Caco-2 (cell line): ENCODE results near the gene ZNF385C. TPM values are rescaled to one million over a fixed set of nuclear protein-coding genes. Genes with fewer than 3 reads are reported as not detected.

Source experiments
- BruUV-seq: library from RNA; stranded (reverse); fragments of 400-500 nt; replicated peaks from 2 replicates; lab custom pipeline; 2021; lab: Mats Ljungman, UMichigan
- CTCF ChIA-PET: fragments of 300-600 bp; sonication (Branson Sonifier 250); formaldehyde crosslinking; loops from one replicate; lab custom pipeline; 2022; ENCODE audit warnings: antibody characterized with exemption; lab: Charles Lee
- POLR2A ChIA-PET: fragments of 300-600 bp; sonication (Branson Sonifier 250); formaldehyde crosslinking; loops from one replicate; lab custom pipeline; 2022; ENCODE audit warnings: antibody characterized with exemption; lab: Charles Lee
- DNase-seq, 2 experiments: peaks; one replicate each; pipeline versions ENCODE4 v3.0.0 to v3.0.0-alpha.2; 2020 to 2022
- H3K27me3 ChIP-seq: replicated peaks from 2 replicates; pipeline ENCODE4 v1.6.0; 2011; ENCODE audit warnings: low read length; ENCODE audit not compliant: control insufficient read depth, insufficient read depth
- H3K36me3 ChIP-seq: 2 replicates; pipeline ENCODE4 v1.5.1; 2011; ENCODE audit warnings: low read length; ENCODE audit not compliant: control insufficient read depth, insufficient read depth
- H3K4me1 ChIP-seq: fragments of 250-450 bp; sonication (Bioruptor Pico); 2 replicates; pipeline ENCODE4 v1.5.1; 2020; ENCODE audit warnings: mild to moderate bottlenecking
- H3K4me3 ChIP-seq: 2 replicates; pipeline ENCODE4 v1.5.1; 2011; ENCODE audit warnings: low read depth, mild to moderate bottlenecking, control low read depth, low read length
- H3K9me3 ChIP-seq: fragments of 250-450 bp; sonication (Bioruptor Pico); 2 replicates; pipeline ENCODE4 v1.5.1; 2020; ENCODE audit warnings: mild to moderate bottlenecking, moderate library complexity
- H3K27ac Mint-ChIP-seq: one replicate; pipeline ENCODE4 v1.8.0; 2022; ENCODE audit warnings: mixed read lengths; ENCODE audit not compliant: unreplicated experiment
- H3K27me3 Mint-ChIP-seq: one replicate; pipeline ENCODE4 v1.8.0; 2022; ENCODE audit warnings: mixed read lengths; ENCODE audit not compliant: insufficient read depth, unreplicated experiment
- H3K36me3 Mint-ChIP-seq: one replicate; pipeline ENCODE4 v1.8.0; 2022; ENCODE audit warnings: mild to moderate bottlenecking, mixed read lengths; ENCODE audit not compliant: insufficient read depth, unreplicated experiment
- H3K4me1 Mint-ChIP-seq: one replicate; pipeline ENCODE4 v1.8.0; 2022; ENCODE audit warnings: low read depth, mixed read lengths; ENCODE audit not compliant: unreplicated experiment
- H3K4me3 Mint-ChIP-seq: one replicate; pipeline ENCODE4 v1.8.0; 2022; ENCODE audit warnings: mild to moderate bottlenecking, moderate library complexity, mixed read lengths; ENCODE audit not compliant: unreplicated experiment
- H3K9me3 Mint-ChIP-seq: one replicate; pipeline ENCODE4 v1.8.0; 2022; ENCODE audit warnings: mixed read lengths; ENCODE audit not compliant: unreplicated experiment
- CTCF ChIP-seq, 2 experiments: fragments of 200-600 bp in 1 of 2; IDR thresholded peaks; 1 replicate in 1 of 2; 2 replicates in 1 of 2; pipeline versions ENCODE4 v1.5.1 to v1.8.0; 2011 to 2022; ENCODE audit warnings: antibody characterized with exemption in 1 of 2, control low read depth in 1 of 2, inconsistent platforms in 1 of 2, low read depth in 1 of 2, low read length in 1 of 2, mild to moderate bottlenecking in 1 of 2, moderate library complexity in 1 of 2; ENCODE audit not compliant: insufficient read depth in 1 of 2, severe bottlenecking in 1 of 2, unreplicated experiment in 1 of 2
- intact Hi-C: fragments of 100-400 bp; cut with micrococcal nuclease; formaldehyde crosslinking; loops from one replicate; pipeline ENCODE4 v1.10.0; 2022; ENCODE audit not compliant: unreplicated experiment
- total RNA-seq: library from RNA; stranded (reverse); gene quantifications from 2 replicates; pipeline ENCODE4 v1.2.3, GENCODE V29; 2022

The ZNF385C gene
- total RNA-seq, 1 experiment from 2014 or later, result 1.5 TPM

DNA sequence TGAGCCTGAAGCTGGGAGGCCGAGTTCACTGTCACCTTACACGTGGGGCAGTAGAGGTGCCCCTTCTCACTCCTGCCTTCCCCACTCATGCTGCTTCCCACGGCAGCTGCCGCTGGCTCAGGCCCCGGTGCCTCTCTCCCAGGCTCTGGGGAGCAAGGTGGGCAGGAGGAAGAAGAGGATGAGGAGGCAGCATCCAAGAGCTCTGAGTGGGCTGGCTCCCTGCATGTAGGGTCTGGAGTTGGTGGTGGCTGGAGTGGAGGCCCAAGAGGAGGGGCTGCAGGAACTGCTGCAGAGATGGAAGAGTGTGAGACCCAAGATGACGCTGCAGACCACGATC is 69.5 kb downstream of the ZNF385C start:
- H3K9me3 Mint-ChIP-seq, result no peaks in the 10 kb centered on the region
- no peaks in the 10 kb centered on the region for H3K27me3 ChIP-seq

GRCh38 chr17:42027961-42028790 is 70.1 kb downstream of the ZNF385C start:
- H3K4me1 ChIP-seq, result peaks cover 21% of the 10 kb centered on the region
- intact Hi-C loops, result no loop called here
- no TSS peak for BruUV-seq
- no peaks in the 10 kb centered on the region for H3K27me3 ChIP-seq
- H3K4me1 Mint-ChIP-seq, result peaks cover 28% of the 10 kb centered on the region
- CTCF ChIA-PET, result interaction anchor here (0.8 to 1.5 kb wide), 6 partner anchors 8 to 66 kb away, joined by 3 to 4 read pairs (median 4); partner anchors contain the start of genes DNAJC7 and NKIRAS2
- POLR2A ChIA-PET, result interaction anchor here (0.6 to 0.7 kb wide), 2 partner anchors 25 to 210 kb away, joined by 4 to 7 read pairs; no protein-coding TSS in a partner anchor
- H3K27me3 Mint-ChIP-seq, result no peaks in the 10 kb centered on the region
- H3K36me3 ChIP-seq, result 0 out of 2 replicates have a peak, but pooled peaks cover 2% of the 10 kb centered on the region
- no peaks in the 10 kb centered on the region for H3K9me3 ChIP-seq
- H3K36me3 Mint-ChIP-seq, result peaks cover 11% of the 10 kb centered on the region
- TF ChIP-seq CTCF (IDR thresholded peaks at IDR 0.05; ENCODE audit: insufficient read depth in 1 of 2, low read depth in 1 of 2, low read length in 1 of 2, severe bottlenecking in 1 of 2, unreplicated experiment in 1 of 2), result peak; percentile 29 to 39
- H3K4me3 ChIP-seq, result no peak overlapping the region
- no peaks in the 10 kb centered on the region for H3K9me3 Mint-ChIP-seq
- H3K27ac Mint-ChIP-seq, result peak overlapping the region; percentile 40
- peak in 1 of 2 experiments; percentile 54 for DNase-seq
- no peak overlapping the region for H3K4me3 Mint-ChIP-seq

More for the DNA sequence above, 69.5 kb downstream of the ZNF385C start:
- peaks cover 17% of the 10 kb centered on the region for H3K4me1 ChIP-seq
- DNase-seq, result no peak
- H3K36me3 Mint-ChIP-seq, result peaks cover 5% of the 10 kb centered on the region
- no peak overlapping the region for H3K4me3 ChIP-seq
- ChIA-PET CTCF (interaction anchor here (0.8 to 1.5 kb wide), 6 partner anchors 9 to 66 kb away, joined by 3 to 4 read pairs (median 4); partner anchors contain the start of genes DNAJC7 and NKIRAS2), POLR2A (no interaction called here)
- H3K27ac Mint-ChIP-seq, result peak overlapping the region; percentile 40
- no peak overlapping the region for H3K4me3 Mint-ChIP-seq
- H3K9me3 ChIP-seq, result no peaks in the 10 kb centered on the region
- intact Hi-C loops, result no loop called here
- BruUV-seq, result no TSS peak
- no peak for TF ChIP-seq CTCF (IDR thresholded peaks at IDR 0.05; ENCODE audit: insufficient read depth in 1 of 2, low read depth in 1 of 2, low read length in 1 of 2, severe bottlenecking in 1 of 2, unreplicated experiment in 1 of 2)
- peaks cover 22% of the 10 kb centered on the region for H3K4me1 Mint-ChIP-seq
- H3K27me3 Mint-ChIP-seq, result no peaks in the 10 kb centered on the region
- 0 out of 2 replicates have a peak, but pooled peaks cover 2% of the 10 kb centered on the region for H3K36me3 ChIP-seq

- no peak for DNase-seq
- ChIA-PET POLR2A (interaction anchor here (0.7 kb wide), 1 partner anchor 24 kb away, joined by 7 read pairs; no protein-coding TSS in a partner anchor), CTCF (interaction anchor here (0.6 to 1.4 kb wide), 7 partner anchors 9 to 166 kb away, joined by 3 to 6 read pairs (median 3); partner anchors contain the start of genes DNAJC7 and KAT2A)
- no TSS peak for BruUV-seq
- H3K27me3 ChIP-seq, result no peaks in the 10 kb centered on the region
- H3K4me1 ChIP-seq, result peaks cover 21% of the 10 kb centered on the region
- Mint-ChIP-seq H3K27ac (no peak overlapping the region), H3K9me3 (no peaks in the 10 kb centered on the region), H3K36me3 (peaks cover 16% of the 10 kb centered on the region), H3K4me3 (no peak overlapping the region), H3K27me3 (no peaks in the 10 kb centered on the region), H3K4me1 (peaks cover 28% of the 10 kb centered on the region)
- intact Hi-C loops, result no loop called here
- 0 out of 2 replicates have a peak, but pooled peaks cover 2% of the 10 kb centered on the region for H3K36me3 ChIP-seq
- no peak for TF ChIP-seq CTCF (IDR thresholded peaks at IDR 0.05; ENCODE audit: insufficient read depth in 1 of 2, low read depth in 1 of 2, low read length in 1 of 2, severe bottlenecking in 1 of 2, unreplicated experiment in 1 of 2)
- H3K9me3 ChIP-seq, result no peaks in the 10 kb centered on the region
- no peak overlapping the region for H3K4me3 ChIP-seq
Observed at GRCh38 chr17:42027590-42027889, 70.7 kb downstream of the ZNF385C start.
